SH-SY5Y (cell line): Measurements from ENCODE around the gene TPX2.

Experiments used
- GATA2 ChIP-seq: IDR thresholded peaks from 2 replicates; pipeline ENCODE4 v1.6.1; 2011; ENCODE audit warnings: mild to moderate bottlenecking, low read depth, low read length
- GATA3 ChIP-seq: IDR thresholded peaks from 2 replicates; pipeline ENCODE4 v1.6.1; 2011; ENCODE audit warnings: low read depth, mild to moderate bottlenecking, low read length, moderate library complexity

- no peak for TF ChIP-seq GATA2
- TF ChIP-seq GATA3 = no peak
Measured at GRCh38 chr20:31767805-31768204, 28.7 kb downstream of the TPX2 start.
